DOHH2 (cell line): ENCODE data around the gene HLCS.

Experiments used
- H3F3A ChIP-seq: fragments of 200-600 bp; sonication (generic), shearing (Covaris generic); 2 replicates; pipeline ENCODE4 v1.6.0; 2016; ENCODE audit warnings: antibody characterized with exemption, mild to moderate bottlenecking; ENCODE audit not compliant: control insufficient read depth, insufficient read depth
- H3K27ac ChIP-seq: fragments of 200-600 bp; sonication (generic); 2 replicates; pipeline ENCODE4 v1.5.1; 2014; ENCODE audit warnings: low read depth, mild to moderate bottlenecking, low read length, moderate library complexity
- H3K27me3 ChIP-seq: fragments of 200-600 bp; sonication (generic); 2 replicates; pipeline ENCODE4 v1.6.1; 2014; ENCODE audit warnings: mild to moderate bottlenecking, low read length, mixed read lengths; ENCODE audit not compliant: control insufficient read depth
- H3K36me3 ChIP-seq: fragments of 200-600 bp; sonication (generic); 2 replicates; pipeline ENCODE4 v1.6.1; 2014; ENCODE audit warnings: mild to moderate bottlenecking, low read length, moderate library complexity, mixed read lengths; ENCODE audit not compliant: control insufficient read depth
- H3K4me1 ChIP-seq: fragments of 200-600 bp; sonication (generic); 2 replicates; pipeline ENCODE4 v1.6.1; 2014; ENCODE audit warnings: mild to moderate bottlenecking, low read length, mixed read lengths; ENCODE audit not compliant: control insufficient read depth
- H3K4me2 ChIP-seq: fragments of 200-600 bp; sonication (generic); 2 replicates; pipeline ENCODE4 v1.6.0; 2014; ENCODE audit warnings: mild to moderate bottlenecking, low read length, moderate library complexity
- H3K4me3 ChIP-seq: fragments of 200-600 bp; sonication (generic); 2 replicates; pipeline ENCODE4 v1.5.1; 2014; ENCODE audit warnings: mild to moderate bottlenecking, low read length, mixed read lengths
- H3K79me2 ChIP-seq: fragments of 200-600 bp; sonication (generic); 2 replicates; pipeline ENCODE4 v1.6.1; 2014; ENCODE audit warnings: mild to moderate bottlenecking, low read length, mixed read lengths; ENCODE audit not compliant: control insufficient read depth
- H3K9me2 ChIP-seq: fragments of 200-600 bp; sonication (generic); replicated peaks from 2 replicates; pipeline ENCODE4 v1.6.1; 2014; ENCODE audit warnings: mild to moderate bottlenecking, low read length, mixed read lengths; ENCODE audit not compliant: control insufficient read depth
- H3K9me3 ChIP-seq: fragments of 200-600 bp; sonication (generic); 2 replicates; pipeline ENCODE4 v1.6.1; 2014; ENCODE audit warnings: antibody characterized with exemption, low read length, mixed read lengths; ENCODE audit not compliant: control insufficient read depth, insufficient read depth
- H4K20me1 ChIP-seq: fragments of 200-600 bp; sonication (generic); 2 replicates; pipeline ENCODE4 v1.6.0; 2014; ENCODE audit warnings: low read depth, mild to moderate bottlenecking, antibody characterized with exemption, low read length, moderate library complexity; ENCODE audit not compliant: control insufficient read depth, insufficient read depth
- CTCF ChIP-seq: fragments of 200-600 bp; sonication (generic); IDR thresholded peaks from one replicate; pipeline ENCODE4 v1.5.1; 2014; ENCODE audit warnings: antibody characterized with exemption, mild to moderate bottlenecking, low read depth, low read length; ENCODE audit not compliant: poor library complexity, severe bottlenecking
- EZH2phosphoT487 ChIP-seq: fragments of 200-600 bp; sonication (generic); IDR thresholded peaks from 2 replicates; pipeline ENCODE4 v1.6.1; 2017; ENCODE audit warnings: borderline replicate concordance, mild to moderate bottlenecking, antibody characterized with exemption, low read length, moderate library complexity, mixed read lengths

The HLCS gene

GRCh38 chr21:36701756-36702621 is 264.5 kb downstream of the HLCS start:
- H3K27ac ChIP-seq = no peak overlapping the region
- H4K20me1 ChIP-seq = no peaks in the 10 kb centered on the region
- TF ChIP-seq CTCF = no peak
- no peak for TF ChIP-seq EZH2phosphoT487
- no peaks in the 10 kb centered on the region for H3F3A ChIP-seq
- peaks cover 25% of the 10 kb centered on the region for H3K27me3 ChIP-seq
- no peak overlapping the region for H3K4me2 ChIP-seq
- no peaks in the 10 kb centered on the region for H3K9me2 ChIP-seq
- H3K9me3 ChIP-seq = peaks cover 2% of the 10 kb centered on the region; the same call in 1 of the 2 replicates
- H3K4me3 ChIP-seq = no peak overlapping the region
- no peaks in the 10 kb centered on the region for H3K79me2 ChIP-seq
- H3K4me1 ChIP-seq = no peaks in the 10 kb centered on the region
- H3K36me3 ChIP-seq = no peaks in the 10 kb centered on the region

- H3K4me3 ChIP-seq = no peak overlapping the region
- H3K27ac ChIP-seq = no peak overlapping the region
- peaks cover 2% of the 10 kb centered on the region; the same call in 1 of the 2 replicates for H3K9me3 ChIP-seq
- no peak for TF ChIP-seq EZH2phosphoT487
- no peak for TF ChIP-seq CTCF
- H3K36me3 ChIP-seq = no peaks in the 10 kb centered on the region
- H3F3A ChIP-seq = no peaks in the 10 kb centered on the region
- peaks cover 18% of the 10 kb centered on the region for H3K27me3 ChIP-seq
- no peaks in the 10 kb centered on the region for H3K79me2 ChIP-seq
- no peaks in the 10 kb centered on the region for H3K9me2 ChIP-seq
- H4K20me1 ChIP-seq = no peaks in the 10 kb centered on the region
- H3K4me2 ChIP-seq = no peak overlapping the region
- no peaks in the 10 kb centered on the region for H3K4me1 ChIP-seq
These were observed 265.3 kb downstream of the HLCS start for GRCh38 chr21:36700971-36701755.
